ENCODE measurements around the gene PTH1R.
"Not testable (repeated sequence)": the region's sequence is repeated elsewhere in the genome, so short reads cannot be mapped to it uniquely, and the experiment has no call there.

PTH1R gene

GRCh38 chr3:46908294-46908985, 30.9 kb downstream of the PTH1R start:
- 0 out of 2 replicates have a peak overlapping the region, but pooled peaks have one; percentile 12 for H3K27ac ChIP-seq
- no peak for DNase-seq (ENCODE audit: low spot score)
- POLR2A ChIA-PET (ENCODE audit: low non-redundant PET) = no interaction called here
- CTCF ChIA-PET = interaction anchor here (1.1 to 1.6 kb wide), 3 partner anchors 28 to 207 kb away, joined by 4 to 7 read pairs (median 4); partner anchors contain the start of gene TMIE
- peak; percentile 13; the same call in 1 of the 2 replicates for TF ChIP-seq CTCF (conservative IDR thresholded peaks at IDR 0.05; ENCODE audit: low read depth)

GRCh38 chr3:46908986-46909534, 31.5 kb downstream of the PTH1R start:
- ChIA-PET CTCF (interaction anchor here (0.5 to 1.6 kb wide), 9 partner anchors 21 to 426 kb away, joined by 3 to 7 read pairs (median 4); partner anchors contain the start of gene TMIE), POLR2A (ENCODE audit: low non-redundant PET) (no interaction called here)
- DNase-seq (ENCODE audit: low spot score) = no peak
- 0 out of 2 replicates have a peak overlapping the region, but pooled peaks have one; percentile 12 for H3K27ac ChIP-seq
- no peak for TF ChIP-seq CTCF (conservative IDR thresholded peaks at IDR 0.05; ENCODE audit: low read depth)

GRCh38 chr3:46909535-46910161, 32.1 kb downstream of the PTH1R start:
- TF ChIP-seq CTCF (conservative IDR thresholded peaks at IDR 0.05; ENCODE audit: low read depth) = peak; percentile 86
- DNase-seq (ENCODE audit: low spot score) = peak; percentile 74
- no peak overlapping the region for H3K27ac ChIP-seq
- ChIA-PET POLR2A (ENCODE audit: low non-redundant PET) (no interaction called here), CTCF (interaction anchor here (0.5 to 1.6 kb wide), 10 partner anchors 22 to 426 kb away, joined by 3 to 7 read pairs (median 4); partner anchors contain the start of gene TMIE)

GRCh38 chr3:46910166-46910760, 32.7 kb downstream of the PTH1R start:
- no peak overlapping the region for H3K27ac ChIP-seq
- DNase-seq (ENCODE audit: low spot score) = no peak
- ChIA-PET CTCF (interaction anchor here (0.8 to 1.6 kb wide), 8 partner anchors 23 to 414 kb away, joined by 3 to 7 read pairs (median 4); no protein-coding TSS in a partner anchor), POLR2A (ENCODE audit: low non-redundant PET) (no interaction called here)
- TF ChIP-seq CTCF (conservative IDR thresholded peaks at IDR 0.05; ENCODE audit: low read depth) = no peak

- CTCF ChIA-PET; H3K27ac ChIP-seq; POLR2A ChIA-PET (ENCODE audit: low non-redundant PET); DNase-seq (ENCODE audit: low spot score): not testable (repeated sequence)
Measured at GRCh38 chr3:46910914-46911313, 33.4 kb downstream of the PTH1R start.

- ChIA-PET POLR2A (ENCODE audit: low non-redundant PET) (no interaction called here), CTCF (interaction anchor here (0.8 kb wide), 2 partner anchors 15 to 424 kb away, joined by 5 read pairs; no protein-coding TSS in a partner anchor)
- no peak for DNase-seq (ENCODE audit: low spot score)
- H3K27ac ChIP-seq = no peak overlapping the region
- no peak for TF ChIP-seq CTCF (conservative IDR thresholded peaks at IDR 0.05; ENCODE audit: low read depth)
Measured at GRCh38 chr3:46912986-46913385, 35.5 kb downstream of the PTH1R start.

All from RWPE1 (cell line).